Suppressor macrophage treated with lipopolysaccharide for 1 hour (primary cell): Measurements from ENCODE around the gene FAM20A.

ENCODE experiments used
- DNase-seq, 3 donors: peaks; one replicate each; pipeline ENCODE4 v3.0.0-alpha.2; 2020 to 2022

FAM20A gene

DNA sequence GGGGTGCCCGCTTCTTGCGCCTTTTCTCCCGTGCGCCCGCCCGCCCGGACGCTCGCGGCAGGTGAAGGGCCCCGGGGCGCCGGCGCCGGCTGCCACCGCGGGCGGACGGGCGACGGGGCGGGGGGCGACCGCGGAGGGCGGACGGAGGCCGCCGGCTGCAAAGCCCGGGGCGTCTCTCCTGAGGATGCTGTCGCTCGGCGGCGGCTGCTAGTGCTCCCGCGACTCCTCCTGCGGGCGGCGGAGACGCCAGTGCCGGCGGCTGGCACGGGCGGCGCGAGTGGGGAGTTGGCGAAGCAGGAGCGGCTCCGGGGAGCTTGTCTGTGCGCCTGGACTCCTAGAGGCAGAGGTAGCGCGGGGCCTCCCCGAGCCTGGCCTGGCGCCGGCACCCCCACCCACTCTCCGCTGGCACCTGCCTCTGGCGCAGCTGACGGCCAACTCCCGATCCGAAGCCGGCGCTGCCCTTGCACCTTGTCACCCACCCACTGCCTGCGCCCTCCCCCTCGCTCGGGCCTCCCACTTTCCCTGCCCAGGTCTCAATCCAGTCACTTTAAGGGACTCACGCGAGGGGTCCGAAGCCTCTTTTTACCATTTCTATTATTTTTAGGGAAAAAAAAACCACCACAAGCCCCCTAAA is at the start of gene FAM20A:
FAM20A (minus strand) TSS at position 437 of the 634 bp plus-strand sequence. CDS start 701 bp downstream, outside the sequence.
- peak in 2 of 3 donors; percentile 56 to 66 for DNase-seq

DNA sequence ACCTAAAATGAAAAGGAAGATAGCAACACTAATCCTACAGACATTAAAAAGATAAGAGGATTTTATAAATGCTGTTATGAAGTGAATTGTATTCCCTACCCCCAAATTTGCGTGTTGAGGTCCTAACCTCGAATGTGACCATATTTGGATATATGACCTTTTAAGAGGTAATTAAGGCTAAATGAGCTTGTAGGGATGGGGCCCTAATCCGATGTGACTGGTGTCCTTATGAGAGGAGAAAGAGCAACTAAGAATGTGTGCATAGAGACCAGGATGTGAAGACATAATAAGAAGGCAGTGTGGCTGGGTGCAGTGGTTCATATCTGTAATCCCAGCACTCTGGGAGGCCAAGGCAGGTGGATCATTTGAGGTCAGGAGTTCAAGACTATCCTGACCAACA is 48.2 kb upstream of the FAM20A start:
- DNase-seq, result no peak

DNA sequence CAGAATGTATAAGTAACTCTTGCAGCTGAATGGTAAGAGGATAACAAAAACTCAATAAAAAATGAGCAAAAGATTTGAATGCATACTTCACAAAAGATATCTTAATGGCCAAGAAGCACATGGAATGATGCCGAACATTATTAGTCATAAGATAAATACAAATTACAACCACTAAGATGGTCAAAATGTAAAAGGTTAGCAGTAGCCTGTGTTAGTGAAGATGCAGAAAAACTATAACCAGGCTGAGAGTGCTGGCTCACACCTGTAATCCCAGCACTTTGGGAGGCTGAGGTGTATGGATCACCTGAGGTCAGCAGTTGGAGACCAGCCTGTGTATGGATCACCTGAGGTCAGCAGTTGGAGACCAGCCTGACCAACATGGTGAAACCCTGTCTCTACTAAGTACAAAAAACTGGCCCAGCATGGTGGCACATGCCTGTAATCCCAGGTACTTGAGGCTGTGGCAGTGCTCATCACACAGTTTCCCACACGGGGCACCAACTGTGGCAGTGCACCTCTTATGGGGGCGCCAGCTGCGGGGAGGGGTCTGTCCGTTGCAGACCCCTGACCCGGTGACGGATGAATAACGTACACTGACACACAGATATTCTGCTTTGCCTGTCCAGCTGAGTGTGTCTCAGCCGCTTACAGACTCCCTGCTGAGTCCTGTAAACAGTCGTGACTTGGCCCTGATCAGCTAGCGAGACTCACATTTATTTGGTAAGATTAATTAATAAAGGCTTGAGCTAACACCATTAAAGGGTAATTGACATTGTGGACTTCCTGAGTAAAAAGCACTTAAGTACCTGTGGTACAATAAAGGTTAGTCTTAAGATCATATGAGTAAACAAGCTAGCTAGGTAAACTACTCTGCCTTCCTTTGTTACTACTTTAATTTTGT is 45.7 kb upstream of the FAM20A start:
- DNase-seq, result no peak

DNA sequence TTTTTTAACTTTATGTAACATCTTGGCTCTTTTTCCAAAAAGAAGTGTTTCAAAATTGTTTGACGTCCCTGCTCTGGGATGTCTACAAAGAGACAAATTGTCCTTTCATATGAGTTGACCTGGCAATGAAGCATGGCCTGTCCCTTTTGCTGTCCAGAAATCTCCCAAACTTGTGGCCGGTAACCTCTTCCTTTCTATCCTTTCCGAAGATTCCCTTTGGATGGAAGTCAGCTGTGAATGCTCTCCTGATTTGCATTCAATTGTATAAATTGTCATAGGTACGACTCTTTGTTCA is 40.9 kb upstream of the FAM20A start:
- DNase-seq, result no peak

DNA sequence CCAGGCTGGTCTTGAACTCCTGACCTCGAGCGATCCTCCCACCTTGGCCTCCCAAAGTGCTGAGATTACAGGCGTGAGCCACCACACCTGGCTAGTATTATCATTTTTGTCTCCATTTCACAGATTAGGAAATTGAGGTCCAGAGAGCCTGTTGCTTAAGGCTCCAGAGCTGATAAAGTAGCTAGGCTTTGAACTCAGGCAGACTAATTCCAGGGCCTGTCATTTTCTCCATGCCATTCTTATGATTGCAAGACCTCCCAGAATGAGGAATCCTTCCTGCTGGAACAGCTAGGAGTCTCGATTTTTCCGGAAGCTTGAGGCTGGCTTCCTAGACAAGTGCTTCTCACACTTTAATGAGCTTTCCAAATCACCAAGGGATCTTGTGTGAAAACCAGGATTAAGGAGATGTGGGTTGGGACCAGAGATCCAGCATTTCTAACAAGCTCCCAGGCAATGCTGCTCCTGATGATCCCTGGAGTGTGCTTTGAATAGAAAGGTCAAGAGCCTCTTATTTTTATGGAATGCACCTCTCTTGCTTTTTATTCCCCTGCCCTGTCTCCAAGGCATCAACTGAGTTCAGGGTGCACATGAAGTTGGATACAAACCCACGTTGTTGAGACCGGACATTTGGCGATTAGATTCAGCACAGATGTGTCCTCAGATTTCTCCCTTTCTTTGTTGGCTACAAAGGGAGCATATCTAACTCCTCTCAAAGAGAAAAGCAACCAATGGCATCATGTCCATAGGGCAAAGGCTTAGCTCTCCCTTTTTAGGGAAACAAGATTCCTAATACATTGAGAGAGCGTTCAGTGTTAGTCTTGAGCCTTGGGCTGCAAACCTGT is 40.3 kb upstream of the FAM20A start:
- DNase-seq, result no peak

DNA sequence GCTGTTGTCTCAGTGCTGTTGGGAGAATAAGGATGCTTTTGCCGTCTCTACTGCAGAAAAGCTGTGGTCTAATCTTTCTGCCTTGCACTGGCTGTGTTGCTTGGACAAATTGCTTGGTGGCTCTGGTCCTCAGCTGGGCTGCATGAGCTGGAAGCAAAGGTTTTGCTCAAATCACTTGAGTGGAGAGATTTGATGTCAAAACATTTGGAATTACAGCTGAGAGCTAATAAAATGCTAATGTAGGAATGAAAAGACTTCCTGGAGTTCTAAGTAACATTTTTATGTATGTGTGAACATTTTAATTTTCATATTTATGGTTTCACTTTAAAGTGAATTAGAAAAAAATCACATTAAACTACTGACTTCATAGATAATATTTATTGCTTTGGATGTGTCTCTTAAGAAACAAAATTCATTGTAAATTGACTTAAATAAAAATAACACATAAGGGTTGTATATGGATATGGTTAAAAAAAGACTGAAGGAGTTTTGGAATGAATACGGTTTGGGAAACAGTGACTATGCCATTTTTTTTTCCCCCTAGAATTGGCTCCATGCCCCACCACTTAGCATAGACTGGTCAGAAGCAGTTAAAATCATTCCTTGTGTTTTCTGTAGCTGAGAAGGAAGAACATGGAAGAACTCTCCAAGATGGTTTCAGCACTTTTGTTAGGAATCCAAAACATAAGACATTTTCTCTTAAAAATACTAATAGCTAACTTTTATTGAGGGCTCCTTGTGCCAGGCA is 39.2 kb upstream of the FAM20A start:
- DNase-seq, result no peak

DNA sequence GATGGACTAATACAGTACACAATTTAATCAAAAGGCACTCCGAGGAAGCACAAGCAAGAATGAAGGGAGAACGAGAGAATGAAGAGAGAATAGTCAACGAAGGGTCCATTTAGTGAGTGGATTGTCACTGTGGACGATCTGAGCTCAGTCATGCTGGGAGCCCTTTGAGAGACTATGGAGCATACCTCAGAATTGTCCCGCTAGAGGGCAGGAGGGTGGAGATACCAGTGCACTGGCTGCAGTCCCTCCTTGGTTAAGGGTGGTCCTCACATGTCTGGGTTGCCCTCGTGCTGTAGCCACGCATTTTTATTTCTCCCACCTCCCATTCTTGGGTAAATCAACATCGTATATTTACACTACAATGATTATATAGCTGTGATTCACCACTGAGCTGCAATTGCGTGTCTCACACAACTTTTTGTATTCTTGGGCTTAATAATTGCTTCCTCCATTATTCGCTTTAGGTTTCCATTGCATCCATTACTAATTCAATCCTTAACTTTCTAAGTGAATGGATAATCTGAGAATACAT is 33.2 kb upstream of the FAM20A start:
- no peak for DNase-seq

DNA sequence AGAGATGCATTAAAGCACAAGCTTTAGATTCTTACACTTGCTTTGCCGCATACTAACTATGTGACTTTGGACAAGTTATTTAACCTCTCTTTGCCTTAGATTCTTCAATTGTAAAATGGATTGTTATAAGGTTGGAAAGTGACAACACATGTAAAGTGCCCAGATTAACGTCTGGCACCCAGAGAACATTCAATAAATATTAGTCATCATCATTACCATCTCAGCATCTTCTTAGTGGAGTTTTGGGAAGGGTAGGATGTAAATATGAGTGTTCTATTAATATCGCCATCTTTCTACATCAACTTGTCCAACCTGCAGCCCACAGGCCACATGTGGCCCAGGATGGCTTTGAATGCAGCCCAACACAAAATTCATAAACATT is 27.4 kb upstream of the FAM20A start:
- DNase-seq, result no peak

DNA sequence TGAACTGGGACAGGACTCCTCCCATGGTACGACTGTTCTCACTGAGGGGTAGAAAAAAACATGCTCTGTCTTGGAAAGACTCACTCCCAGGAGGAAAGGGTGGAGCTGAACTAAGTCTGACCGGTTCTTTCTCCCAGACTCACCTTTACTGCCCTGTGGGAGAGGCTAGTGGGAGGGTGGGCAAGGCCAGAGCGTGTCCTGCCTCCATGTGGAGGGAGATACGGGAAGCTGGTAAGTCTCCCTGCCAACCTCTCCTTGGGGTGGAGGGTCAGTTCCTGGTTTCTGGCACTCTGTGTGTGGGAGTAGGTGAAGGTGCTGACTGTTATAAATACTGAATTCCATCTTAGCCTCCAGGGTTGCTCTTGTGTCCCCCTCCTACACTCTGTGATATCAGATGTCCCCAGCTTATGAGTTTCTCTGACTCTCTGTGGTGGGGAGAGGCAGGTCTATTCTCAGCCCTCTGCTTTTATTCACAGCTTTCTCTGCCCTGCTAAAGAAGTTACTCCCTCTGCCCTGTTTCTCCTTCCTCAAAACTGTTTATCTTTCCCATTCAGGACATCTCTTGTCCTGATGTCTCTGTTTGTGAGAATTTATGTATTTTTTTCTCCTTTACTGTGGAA is 26.9 kb upstream of the FAM20A start:
- DNase-seq, result peak; percentile 23 to 49 (median 30)

DNA sequence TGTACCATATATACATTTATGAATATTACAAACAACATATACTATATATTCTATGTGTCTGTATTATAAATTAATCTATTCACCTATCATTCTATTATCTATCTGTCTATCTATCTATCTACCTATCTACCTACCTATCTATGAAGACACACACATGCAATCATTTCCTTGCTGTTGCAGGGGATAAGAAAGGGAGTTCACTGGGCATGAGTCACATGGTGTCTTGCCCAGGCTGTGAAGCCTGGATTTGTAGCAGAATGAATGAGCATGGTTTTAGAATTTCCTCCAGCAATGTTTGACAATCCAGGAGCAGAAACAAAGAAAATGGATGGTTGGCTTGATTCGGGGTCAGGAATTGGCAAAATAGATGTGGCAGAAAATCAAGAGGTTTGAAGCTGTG is 23.2 kb upstream of the FAM20A start:
- DNase-seq, result no peak

DNA sequence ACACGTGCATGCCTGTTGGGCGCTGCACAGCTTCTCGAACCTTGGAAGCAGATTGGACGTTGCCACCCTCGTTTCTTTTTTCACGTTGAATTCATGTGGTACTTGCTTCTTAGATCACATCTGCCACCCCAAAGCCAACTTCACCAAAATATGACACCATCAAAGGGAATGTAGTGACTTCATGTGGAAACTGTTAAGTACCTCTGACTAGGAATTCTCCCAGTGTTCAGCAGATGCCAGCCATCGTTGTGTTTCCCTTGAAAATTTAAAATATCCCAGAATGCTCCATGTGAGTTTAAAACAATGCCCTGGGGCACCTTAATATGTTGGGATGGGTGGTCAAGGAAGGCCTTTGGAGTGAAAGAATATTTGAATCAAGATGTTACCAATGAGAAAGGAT is 22.6 kb upstream of the FAM20A start:
- no peak for DNase-seq

DNA sequence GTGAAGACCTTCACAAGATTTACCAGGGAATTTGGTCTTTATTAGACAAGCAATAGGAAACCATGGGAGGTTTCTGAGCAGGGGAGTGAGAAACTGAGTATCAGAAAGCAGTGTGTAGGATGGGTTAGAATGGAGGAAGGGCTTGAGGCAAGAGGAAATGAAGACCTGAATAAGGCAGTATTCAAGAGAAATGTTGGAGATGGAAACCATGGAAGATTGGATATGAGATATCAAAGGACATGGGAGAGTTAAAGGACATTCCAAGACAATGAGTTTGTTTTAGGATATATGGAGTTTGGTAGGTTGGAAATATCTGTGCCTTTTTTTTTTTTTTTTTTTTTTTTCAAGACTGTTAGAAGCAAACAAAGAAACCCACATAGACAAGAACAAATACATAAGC is 21.3 kb upstream of the FAM20A start:
- DNase-seq, result no peak

DNA sequence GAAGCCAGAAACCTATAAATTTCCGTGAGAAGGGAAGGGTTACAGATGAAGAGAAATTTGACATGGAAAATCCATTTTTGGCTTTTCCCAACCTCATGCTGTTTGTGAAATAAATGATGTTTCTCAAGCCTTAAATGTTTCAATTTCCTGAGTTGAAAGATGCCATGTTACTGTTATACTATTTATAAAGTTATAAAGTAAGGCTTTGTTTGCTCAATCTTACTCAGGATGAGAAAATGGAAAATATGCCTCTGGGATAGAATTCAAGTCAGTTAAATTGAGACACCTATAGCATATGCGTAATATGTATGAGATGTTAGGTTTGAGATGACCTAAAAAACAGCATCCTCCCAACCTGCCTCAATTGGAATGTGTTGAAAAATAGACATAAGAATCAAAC is 19.9 kb upstream of the FAM20A start:
- DNase-seq, result no peak

DNA sequence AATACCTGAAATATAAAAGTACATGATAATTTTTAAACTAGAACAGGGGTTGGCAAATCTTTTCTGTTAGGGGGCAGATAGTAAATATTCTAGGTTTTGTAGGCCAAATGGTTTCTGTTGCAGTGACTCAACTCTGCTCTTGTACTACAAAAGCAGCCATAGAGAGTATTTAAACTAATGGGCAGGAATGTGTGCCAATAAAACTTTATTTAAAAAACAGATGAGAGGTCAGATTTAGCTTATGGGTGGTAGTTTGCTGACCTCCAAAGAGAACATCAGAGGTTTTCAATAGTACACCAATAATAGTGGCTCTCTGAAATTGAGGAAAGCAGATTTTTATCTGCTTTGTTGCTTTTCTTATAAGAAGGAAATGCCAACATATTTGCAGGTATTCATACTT is 15.2 kb upstream of the FAM20A start:
- no peak for DNase-seq

DNA sequence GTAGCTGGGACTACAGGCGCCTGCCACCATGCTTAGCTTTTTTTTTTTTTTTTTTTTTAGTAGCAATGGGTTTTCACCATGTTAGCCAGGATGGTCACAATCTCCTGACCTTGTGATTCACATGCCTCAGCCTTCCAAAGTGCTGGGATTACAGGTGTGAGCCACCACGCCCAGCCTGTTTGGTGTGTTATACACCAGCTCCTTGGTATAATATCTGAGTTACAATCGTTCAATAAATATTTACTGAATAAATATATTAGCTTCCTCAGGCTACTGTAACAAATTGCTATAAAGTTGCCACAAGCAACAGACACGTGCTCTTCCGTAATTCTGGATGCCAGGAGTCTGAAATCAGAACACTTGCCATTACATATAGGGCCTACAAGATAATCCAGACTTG is 13.6 kb upstream of the FAM20A start:
- no peak for DNase-seq

DNA sequence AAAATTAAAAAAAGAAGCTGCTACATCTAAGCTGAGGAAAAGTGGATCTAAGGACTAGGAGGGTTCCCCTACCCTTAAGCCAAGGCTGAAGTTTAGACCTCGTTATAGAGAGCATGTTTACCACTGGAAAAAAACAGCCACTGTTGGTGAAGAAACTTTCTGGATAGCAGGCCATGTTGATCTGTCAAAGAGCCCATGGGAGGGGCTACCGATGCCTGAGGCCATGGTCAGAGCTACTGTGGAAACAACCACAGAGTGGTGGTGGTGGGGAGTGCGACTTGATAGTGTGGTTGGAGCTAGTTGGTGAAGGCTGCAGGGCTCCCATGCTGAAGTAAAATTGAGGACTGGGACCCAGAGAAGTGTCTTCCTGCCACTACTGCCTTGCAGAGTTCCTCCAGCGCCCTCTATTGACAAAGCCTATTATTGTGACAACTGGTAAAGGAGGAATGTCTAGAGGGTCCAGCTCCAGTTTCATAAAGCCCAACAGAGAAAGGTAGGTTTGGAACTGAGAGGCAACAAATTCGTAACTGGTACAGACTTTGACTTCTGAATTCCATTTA is 12.7 kb upstream of the FAM20A start:
- DNase-seq, result peak; percentile 90 to 94 (median 91)

DNA sequence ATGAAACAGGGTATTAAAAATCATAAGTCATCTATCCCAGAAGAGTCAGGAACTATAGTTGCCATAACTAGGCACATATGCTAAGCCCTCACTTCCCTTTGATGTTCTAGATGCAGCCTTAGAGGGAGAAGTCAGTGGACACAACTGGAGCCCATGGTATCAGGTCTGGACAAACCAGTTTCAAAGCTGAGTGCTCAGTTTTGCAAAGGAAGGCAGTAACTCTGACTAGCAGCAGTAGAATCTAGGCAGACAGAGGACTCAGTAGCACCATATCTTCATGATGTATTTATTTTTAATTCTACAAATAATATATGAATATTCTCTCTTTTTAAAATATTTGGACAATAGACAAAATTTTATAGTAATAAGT is 11.7 kb upstream of the FAM20A start:
- DNase-seq, result no peak

DNA sequence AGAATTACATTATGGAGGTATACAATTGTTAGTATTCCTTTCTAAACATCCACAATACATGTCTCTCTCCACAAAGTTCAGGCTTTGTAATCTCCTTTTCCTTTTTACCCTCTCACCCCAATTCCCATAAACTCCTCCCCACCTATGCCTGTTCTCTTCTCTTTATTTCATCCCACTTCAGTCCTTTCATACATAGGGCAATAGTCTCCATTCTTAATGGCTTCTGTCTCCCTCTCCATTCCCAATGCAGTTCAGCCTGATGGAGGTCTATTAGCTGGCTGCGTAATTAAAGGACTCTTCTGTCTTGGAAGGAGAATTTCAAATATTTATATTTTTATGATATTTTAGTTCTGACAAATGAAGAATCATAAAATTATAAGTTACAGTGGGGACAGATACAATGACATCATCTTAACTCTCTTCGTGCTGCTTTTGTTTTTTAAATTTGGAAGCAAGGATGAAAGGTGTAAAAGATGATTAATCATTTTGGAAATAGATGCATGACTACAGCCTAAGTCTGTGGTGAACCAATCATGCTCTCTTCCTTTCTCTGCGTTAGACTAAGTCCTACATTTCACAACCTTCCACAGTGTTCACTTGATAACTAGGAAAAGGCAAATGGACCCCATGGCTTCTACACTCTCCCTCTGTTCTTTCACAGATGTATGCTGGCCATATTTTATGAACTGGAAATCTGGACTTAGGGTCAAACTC is 11.2 kb upstream of the FAM20A start:
- peak in 1 of 3 donors; percentile 48 for DNase-seq

DNA sequence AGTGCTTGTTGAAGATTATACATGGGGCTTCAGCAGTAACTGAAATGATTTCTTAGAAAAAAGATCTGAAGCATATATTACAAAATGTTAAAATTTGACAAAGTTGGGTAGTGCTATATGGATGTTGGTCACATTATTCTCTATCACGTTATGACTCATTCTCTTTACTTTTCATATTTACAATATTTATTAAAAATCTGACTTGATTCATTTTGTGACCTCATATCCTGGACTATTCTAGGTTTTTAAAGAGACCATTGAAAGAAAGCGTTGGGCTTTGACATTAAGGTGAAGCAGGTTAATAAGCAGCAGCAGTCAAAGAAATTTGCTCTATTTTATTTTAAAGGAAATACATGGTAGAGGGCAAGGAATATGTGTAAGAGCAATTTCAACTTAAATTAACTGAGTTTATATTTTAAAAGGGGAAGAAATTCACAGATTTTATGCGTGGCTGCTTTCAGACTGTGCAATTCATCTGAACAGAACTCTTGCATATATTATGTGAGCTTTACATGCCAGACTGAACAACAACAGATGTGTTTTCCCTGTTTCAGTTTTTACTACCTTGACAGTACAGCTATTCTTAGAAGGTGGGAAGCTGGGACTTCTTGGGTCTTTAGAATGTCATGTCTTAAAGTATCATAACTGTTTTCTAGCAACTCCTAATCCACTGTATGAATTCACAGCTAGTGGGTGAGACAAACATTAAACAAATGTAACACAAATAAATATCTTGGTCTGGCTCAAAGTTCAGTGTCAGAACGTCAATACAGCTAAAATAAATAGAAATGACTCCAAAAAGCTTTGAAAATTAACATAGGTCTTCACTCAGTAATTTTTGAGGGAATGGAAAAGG is 10.4 kb upstream of the FAM20A start:
- DNase-seq, result no peak

DNA sequence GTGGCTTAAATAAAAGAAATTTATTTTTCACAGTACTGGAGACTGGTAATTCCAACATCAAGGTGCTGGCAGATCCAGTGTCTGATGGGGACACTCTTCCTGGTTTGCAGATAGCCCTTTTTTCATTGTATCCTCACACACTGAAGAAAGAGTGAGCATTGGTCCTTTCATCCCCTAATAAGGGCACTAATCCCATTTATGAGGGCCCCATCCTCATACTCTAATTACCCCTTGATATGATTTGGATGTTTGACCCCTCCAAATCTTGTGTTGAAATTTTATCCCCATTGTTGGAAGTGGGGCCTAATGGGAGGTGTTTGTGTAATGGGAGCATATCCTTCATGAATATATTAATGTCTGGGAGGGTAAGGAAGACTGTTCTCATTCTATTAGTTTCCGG is 9.4 kb upstream of the FAM20A start:
- no peak for DNase-seq
